ENCODE measurements around the gene TRIM71.

The TRIM71 gene

DNA sequence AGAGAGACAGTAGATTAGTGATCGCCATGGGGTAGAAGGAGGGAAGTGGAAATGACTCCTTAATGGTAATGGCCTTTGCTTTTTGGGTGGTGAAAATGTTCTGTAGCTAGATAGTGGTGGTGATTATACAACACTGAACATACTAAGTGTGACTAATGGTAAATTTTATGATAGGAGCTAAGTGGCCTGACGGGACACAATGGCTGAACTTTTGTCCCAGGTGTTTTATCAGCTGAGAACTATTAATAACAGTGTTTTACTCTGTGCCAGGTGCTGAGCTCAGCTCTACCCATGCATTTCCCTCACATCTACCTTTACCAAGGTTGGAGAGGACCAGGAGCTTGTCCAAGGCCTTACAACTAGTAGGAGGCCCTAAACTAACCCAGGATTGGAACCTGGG, 66.8 kb downstream of the TRIM71 start:
- TF ChIP-seq CTCF (IDR thresholded peaks at IDR 0.05; ENCODE audit: low read depth, low read length) = no peak
- DNase-seq = no peak
- Histone ChIP-seq H3K4me3 (ENCODE audit: low read depth, low read length) (no peak overlapping the region), H3K27me3 (no peaks in the 10 kb centered on the region), H3K36me3 (no peaks in the 10 kb centered on the region), H3K4me1 (no peaks in the 10 kb centered on the region), H3K9me3 (no peaks in the 10 kb centered on the region)

- DNase-seq = no peak
- H3K36me3 ChIP-seq = no peaks in the 10 kb centered on the region
- TF ChIP-seq CTCF (IDR thresholded peaks at IDR 0.05; ENCODE audit: low read depth, low read length) = no peak
- H3K4me1 ChIP-seq = no peaks in the 10 kb centered on the region
- no peaks in the 10 kb centered on the region for H3K27me3 ChIP-seq
- H3K4me3 ChIP-seq (ENCODE audit: low read depth, low read length) = no peak overlapping the region
- no peaks in the 10 kb centered on the region for H3K9me3 ChIP-seq
These were observed 67.6 kb downstream of the TRIM71 start for GRCh38 chr3:32885283-32885901.

- H3K9me3 ChIP-seq = no peaks in the 10 kb centered on the region
- TF ChIP-seq CTCF (IDR thresholded peaks at IDR 0.05; ENCODE audit: low read depth, low read length) = no peak
- no peaks in the 10 kb centered on the region for H3K27me3 ChIP-seq
- no peak for DNase-seq
- H3K36me3 ChIP-seq = no peaks in the 10 kb centered on the region
- H3K4me1 ChIP-seq = no peaks in the 10 kb centered on the region
- H3K4me3 ChIP-seq (ENCODE audit: low read depth, low read length) = no peak overlapping the region
These were observed 68.5 kb downstream of the TRIM71 start for GRCh38 chr3:32886296-32886695.

- DNase-seq = no peak
- Histone ChIP-seq H3K4me3 (ENCODE audit: low read depth, low read length) (no peak overlapping the region), H3K9me3 (no peaks in the 10 kb centered on the region), H3K4me1 (no peaks in the 10 kb centered on the region), H3K36me3 (no peaks in the 10 kb centered on the region), H3K27me3 (no peaks in the 10 kb centered on the region)
- TF ChIP-seq CTCF (IDR thresholded peaks at IDR 0.05; ENCODE audit: low read depth, low read length) = no peak
These were observed 69.1 kb downstream of the TRIM71 start for GRCh38 chr3:32886911-32887310.

- TF ChIP-seq CTCF (IDR thresholded peaks at IDR 0.05; ENCODE audit: low read depth, low read length) = no peak
- H3K4me1 ChIP-seq = no peaks in the 10 kb centered on the region
- H3K4me3 ChIP-seq (ENCODE audit: low read depth, low read length) = no peak overlapping the region
- H3K27me3 ChIP-seq = no peaks in the 10 kb centered on the region
- no peak for DNase-seq
- no peaks in the 10 kb centered on the region for H3K9me3 ChIP-seq
- H3K36me3 ChIP-seq = no peaks in the 10 kb centered on the region
These were observed 70.9 kb downstream of the TRIM71 start for GRCh38 chr3:32888739-32889138.

GRCh38 chr3:32890420-32891276, 72.9 kb downstream of the TRIM71 start:
- no peak for TF ChIP-seq CTCF (IDR thresholded peaks at IDR 0.05; ENCODE audit: low read depth, low read length)
- Histone ChIP-seq H3K4me1 (no peaks in the 10 kb centered on the region), H3K9me3 (no peaks in the 10 kb centered on the region), H3K27me3 (no peaks in the 10 kb centered on the region), H3K36me3 (no peaks in the 10 kb centered on the region), H3K4me3 (ENCODE audit: low read depth, low read length) (no peak overlapping the region)
- no peak for DNase-seq

Data from BE2C (cell line).